Liver (tissue), 9 donors: ENCODE data around the gene CLEC1A. TPM values are rescaled to one million over a fixed set of nuclear protein-coding genes. Genes with fewer than 3 reads are reported as not detected.

ENCODE experiments used
- DNase-seq: peaks from one replicate; pipeline ENCODE4 v3.0.0-alpha.2; 2017; ENCODE audit warnings: low spot score
- H3K27ac ChIP-seq, 2 donors: one replicate each; pipeline ENCODE4 v1.7.0; 2013; ENCODE audit warnings: inconsistent platforms in 2 of 2, low read length in 2 of 2, control low read depth in 1 of 2, low read depth in 1 of 2, mild to moderate bottlenecking in 1 of 2
- H3K27me3 ChIP-seq, 4 donors: one replicate each; pipeline versions ENCODE4 v1.6.1 to v1.7.0; 2013; ENCODE audit warnings: low read length in 3 of 4, inconsistent platforms in 1 of 4, mild to moderate bottlenecking in 1 of 4, moderate library complexity in 1 of 4; ENCODE audit not compliant: control insufficient read depth in 4 of 4, insufficient read depth in 4 of 4
- H3K36me3 ChIP-seq, 4 donors: one replicate each; pipeline versions ENCODE4 v1.6.1 to v1.7.0; 2013; ENCODE audit warnings: low read length in 3 of 4, mild to moderate bottlenecking in 3 of 4, low read depth in 1 of 4, moderate library complexity in 1 of 4; ENCODE audit not compliant: control insufficient read depth in 4 of 4, insufficient read depth in 3 of 4
- H3K4me1 ChIP-seq, 4 donors: one replicate each; pipeline versions ENCODE4 v1.6.1 to v1.7.0; 2013; ENCODE audit warnings: low read length in 3 of 4, mild to moderate bottlenecking in 3 of 4, moderate library complexity in 1 of 4; ENCODE audit not compliant: control insufficient read depth in 4 of 4, insufficient read depth in 4 of 4
- H3K4me3 ChIP-seq, 3 donors: one replicate each; pipeline versions ENCODE4 v1.6.1 to v1.7.0; 2013; ENCODE audit warnings: low read length in 3 of 3, control low read depth in 1 of 3, low read depth in 1 of 3, mild to moderate bottlenecking in 1 of 3
- H3K9ac ChIP-seq, 2 donors: one replicate each; pipeline ENCODE4 v1.7.0; 2013; ENCODE audit warnings: low read length in 2 of 2, mild to moderate bottlenecking in 2 of 2, moderate library complexity in 2 of 2, control low read depth in 1 of 2, low read depth in 1 of 2
- H3K9me3 ChIP-seq, 4 donors: one replicate each; pipeline versions ENCODE4 v1.6.1 to v1.7.0; 2013; ENCODE audit warnings: low read length in 3 of 4; ENCODE audit not compliant: control insufficient read depth in 4 of 4
- ATF3 ChIP-seq: IDR thresholded peaks from 2 replicates; pipeline ENCODE4 v1.6.1; 2016; ENCODE audit warnings: antibody characterized with exemption
- CTCF ChIP-seq: fragments of 150-350 bp; IDR thresholded peaks from 2 replicates; pipeline ENCODE4 v1.5.1; 2017; ENCODE audit warnings: improper control_type of control experiment, low read depth, low read length; ENCODE audit not compliant: missing input control
- EGR1 ChIP-seq, 2 donors: IDR thresholded peaks; 2 replicates each; pipeline ENCODE4 v1.6.1; 2016 to 2018; ENCODE audit warnings: antibody characterized with exemption in 2 of 2, low read depth in 2 of 2
- FOXA1 ChIP-seq: IDR thresholded peaks from 2 replicates; pipeline ENCODE4 v1.6.1; 2016; ENCODE audit warnings: antibody characterized with exemption
- FOXA2 ChIP-seq: IDR thresholded peaks from 2 replicates; pipeline ENCODE4 v1.6.1; 2016; ENCODE audit warnings: antibody characterized with exemption
- GABPA ChIP-seq, 2 donors: IDR thresholded peaks in 1 of 2; conservative IDR thresholded peaks in 1 of 2; 2 replicates each; pipeline ENCODE4 v1.6.1; 2016; ENCODE audit warnings: antibody characterized with exemption in 2 of 2, mild to moderate bottlenecking in 1 of 2, moderate library complexity in 1 of 2
- HNF4G ChIP-seq: IDR thresholded peaks from 2 replicates; pipeline ENCODE4 v1.6.1; 2016; ENCODE audit warnings: antibody characterized with exemption
- REST ChIP-seq: IDR thresholded peaks from 2 replicates; pipeline ENCODE4 v1.6.1; 2016; ENCODE audit warnings: antibody characterized with exemption, mild to moderate bottlenecking
- TAF1 ChIP-seq: conservative IDR thresholded peaks from 2 replicates; pipeline ENCODE4 v1.6.1; 2016; ENCODE audit warnings: antibody characterized with exemption, mild to moderate bottlenecking
- WGBS: extraction: QIAGEN DNeasy Blood & Tissue Kit; methylation state at CpG from one replicate; pipeline ENCODE4 v1.1.7; 2013; 5-methylcytosine and 5-hydroxymethylcytosine counted together
- polyA plus RNA-seq, 2 donors: library from polyadenylated mRNA; stranded (reverse) in 1 of 2; unstranded in 1 of 2; fragments of 200-250 nt in 1 of 2; fragments of >200 nt in 1 of 2; fragmentation: Nextera tagmentation in 1 of 2; extraction: Ambion mirVana in 1 of 2; gene quantifications; one replicate each; pipeline versions ENCODE4 v1.2.1 to v1.2.3, GENCODE V29; 2013 to 2015
- total RNA-seq, 2 donors: library from RNA; depleted of rRNA; stranded (reverse); fragments of >200 nt; gene quantifications; one replicate each; pipeline ENCODE4 v1.2.3, GENCODE V29; 2014
- TF ChIP-seq, protein P1 (sequence below): IDR thresholded peaks from 2 replicates; pipeline ENCODE4 v1.6.1; 2016; ENCODE audit warnings: antibody characterized with exemption
- TF ChIP-seq, protein P2 (sequence below): IDR thresholded peaks from 2 replicates; pipeline ENCODE4 v1.6.1; 2016; ENCODE audit warnings: antibody characterized with exemption
- donor health status: healthy.
- donor health status: healthy.
- donor health status: healthy.
- donor health status: healthy.
- donor health status: healthy.

The CLEC1A gene
- total and polyA plus RNA-seq, 4 donors, result 0.09 to 2.1 (median 1.1) TPM

GRCh38 chr12:10130042-10130441, 31.3 kb upstream of the CLEC1A start, which contains the start of gene CLEC7A:
Gene CLEC7A (minus strand): TSS chr12:10130199. CDS start chr12:10130082, 117 bp downstream.
- Histone ChIP-seq H3K4me3 (peak within 1 kb of the TSS in 1 of 3 donors; percentile 17), H3K36me3 (no peaks in the 10 kb centered on the region), H3K9me3 (no peaks in the 10 kb centered on the region), H3K27me3 (peaks cover 0 to 4% (median 0%) of the 10 kb centered on the region in 4 donors), H3K4me1 (no peaks in the 10 kb centered on the region), H3K27ac (peak within 1 kb of the TSS; percentile 33 to 46), H3K9ac (peak within 1 kb of the TSS in 1 of 2 donors; percentile 69)
- 72% methylated on average over 1 of the region's 1 CpG for WGBS
- TF ChIP-seq FOXA2 (no peak), ATF3 (no peak), HNF4G (no peak), FOXA1 (no peak), CTCF (no peak), REST (no peak), EGR1 (IDR thresholded peaks at IDR 0.05; ENCODE audit: low read depth in 2 of 2) (no peak), GABPA (IDR thresholded peaks at IDR 0.05 in 1 of 2, conservative IDR thresholded peaks at IDR 0.05 in 1 of 2) (no peak)
- TF ChIP-seq, protein P1, sequence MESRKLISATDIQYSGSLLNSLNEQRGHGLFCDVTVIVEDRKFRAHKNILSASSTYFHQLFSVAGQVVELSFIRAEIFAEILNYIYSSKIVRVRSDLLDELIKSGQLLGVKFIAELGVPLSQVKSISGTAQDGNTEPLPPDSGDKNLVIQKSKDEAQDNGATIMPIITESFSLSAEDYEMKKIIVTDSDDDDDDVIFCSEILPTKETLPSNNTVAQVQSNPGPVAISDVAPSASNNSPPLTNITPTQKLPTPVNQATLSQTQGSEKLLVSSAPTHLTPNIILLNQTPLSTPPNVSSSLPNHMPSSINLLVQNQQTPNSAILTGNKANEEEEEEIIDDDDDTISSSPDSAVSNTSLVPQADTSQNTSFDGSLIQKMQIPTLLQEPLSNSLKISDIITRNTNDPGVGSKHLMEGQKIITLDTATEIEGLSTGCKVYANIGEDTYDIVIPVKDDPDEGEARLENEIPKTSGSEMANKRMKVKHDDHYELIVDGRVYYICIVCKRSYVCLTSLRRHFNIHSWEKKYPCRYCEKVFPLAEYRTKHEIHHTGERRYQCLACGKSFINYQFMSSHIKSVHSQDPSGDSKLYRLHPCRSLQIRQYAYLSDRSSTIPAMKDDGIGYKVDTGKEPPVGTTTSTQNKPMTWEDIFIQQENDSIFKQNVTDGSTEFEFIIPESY, result no peak
- TF ChIP-seq, protein P2, sequence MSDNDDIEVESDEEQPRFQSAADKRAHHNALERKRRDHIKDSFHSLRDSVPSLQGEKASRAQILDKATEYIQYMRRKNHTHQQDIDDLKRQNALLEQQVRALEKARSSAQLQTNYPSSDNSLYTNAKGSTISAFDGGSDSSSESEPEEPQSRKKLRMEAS, result no peak
- DNase-seq, result no peak

- DNase-seq, result no peak
- TF ChIP-seq EGR1 (IDR thresholded peaks at IDR 0.05; ENCODE audit: low read depth in 2 of 2), result peak in 1 of 2 donors; percentile 18
- TF ChIP-seq FOXA2, result no peak
- peak; percentile 45 for TF ChIP-seq TAF1
- no peak for TF ChIP-seq GABPA (IDR thresholded peaks at IDR 0.05 in 1 of 2, conservative IDR thresholded peaks at IDR 0.05 in 1 of 2)
- Histone ChIP-seq H3K27me3 (peaks cover 0 to 4% (median 0%) of the 10 kb centered on the region in 4 donors), H3K27ac (peak overlapping the region in 1 of 2 donors; percentile 46), H3K9me3 (no peaks in the 10 kb centered on the region), H3K36me3 (no peaks in the 10 kb centered on the region), H3K4me3 (no peak overlapping the region), H3K9ac (peak overlapping the region in 1 of 2 donors; percentile 69), H3K4me1 (no peaks in the 10 kb centered on the region)
- 68% methylated on average over 5 of the region's 5 CpGs for WGBS
Observed at GRCh38 chr12:10128687-10129086, 29.9 kb upstream of the CLEC1A start.
